Measurements from ENCODE around the gene HOXA5. TPM values are rescaled to one million over a fixed set of nuclear protein-coding genes. Genes with fewer than 3 reads are reported as not detected.

HOXA5 gene
- total RNA-seq, 1 donor from 2014 or later = 18.8 TPM

DNA sequence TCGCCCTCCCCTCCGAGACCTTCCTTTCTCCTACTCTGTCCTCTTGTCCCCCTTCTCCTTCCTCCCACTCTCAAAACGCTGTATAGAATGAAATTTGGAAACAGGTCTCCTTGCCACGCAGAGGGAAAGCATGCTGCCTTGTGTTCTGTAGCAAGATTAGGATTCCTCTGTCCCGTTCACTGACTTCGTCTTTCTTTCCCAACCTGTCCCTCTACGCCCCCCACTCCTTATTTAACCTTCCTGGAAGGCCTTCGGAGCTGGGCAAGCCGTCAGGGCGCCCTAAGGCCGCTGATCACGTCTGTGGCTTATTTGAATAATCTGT is 20.5 kb upstream of the HOXA5 start:
- H3K36me3 ChIP-seq (ENCODE audit: control insufficient read depth, insufficient read depth, low read length) = peaks cover 6% of the 10 kb centered on the region
- no peak for DNase-seq (ENCODE audit: low read depth)
- TF ChIP-seq, protein P1, sequence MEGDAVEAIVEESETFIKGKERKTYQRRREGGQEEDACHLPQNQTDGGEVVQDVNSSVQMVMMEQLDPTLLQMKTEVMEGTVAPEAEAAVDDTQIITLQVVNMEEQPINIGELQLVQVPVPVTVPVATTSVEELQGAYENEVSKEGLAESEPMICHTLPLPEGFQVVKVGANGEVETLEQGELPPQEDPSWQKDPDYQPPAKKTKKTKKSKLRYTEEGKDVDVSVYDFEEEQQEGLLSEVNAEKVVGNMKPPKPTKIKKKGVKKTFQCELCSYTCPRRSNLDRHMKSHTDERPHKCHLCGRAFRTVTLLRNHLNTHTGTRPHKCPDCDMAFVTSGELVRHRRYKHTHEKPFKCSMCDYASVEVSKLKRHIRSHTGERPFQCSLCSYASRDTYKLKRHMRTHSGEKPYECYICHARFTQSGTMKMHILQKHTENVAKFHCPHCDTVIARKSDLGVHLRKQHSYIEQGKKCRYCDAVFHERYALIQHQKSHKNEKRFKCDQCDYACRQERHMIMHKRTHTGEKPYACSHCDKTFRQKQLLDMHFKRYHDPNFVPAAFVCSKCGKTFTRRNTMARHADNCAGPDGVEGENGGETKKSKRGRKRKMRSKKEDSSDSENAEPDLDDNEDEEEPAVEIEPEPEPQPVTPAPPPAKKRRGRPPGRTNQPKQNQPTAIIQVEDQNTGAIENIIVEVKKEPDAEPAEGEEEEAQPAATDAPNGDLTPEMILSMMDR (IDR thresholded peaks at IDR 0.05; ENCODE audit: insufficient read depth, low read length, poor library complexity, severe bottlenecking) = no peak
- no peaks in the 10 kb centered on the region for H3K27me3 ChIP-seq (ENCODE audit: control insufficient read depth, insufficient read depth, low read length)
- H3K4me3 ChIP-seq (ENCODE audit: low read depth, low read length) = peak overlapping the region; percentile 72

DNA sequence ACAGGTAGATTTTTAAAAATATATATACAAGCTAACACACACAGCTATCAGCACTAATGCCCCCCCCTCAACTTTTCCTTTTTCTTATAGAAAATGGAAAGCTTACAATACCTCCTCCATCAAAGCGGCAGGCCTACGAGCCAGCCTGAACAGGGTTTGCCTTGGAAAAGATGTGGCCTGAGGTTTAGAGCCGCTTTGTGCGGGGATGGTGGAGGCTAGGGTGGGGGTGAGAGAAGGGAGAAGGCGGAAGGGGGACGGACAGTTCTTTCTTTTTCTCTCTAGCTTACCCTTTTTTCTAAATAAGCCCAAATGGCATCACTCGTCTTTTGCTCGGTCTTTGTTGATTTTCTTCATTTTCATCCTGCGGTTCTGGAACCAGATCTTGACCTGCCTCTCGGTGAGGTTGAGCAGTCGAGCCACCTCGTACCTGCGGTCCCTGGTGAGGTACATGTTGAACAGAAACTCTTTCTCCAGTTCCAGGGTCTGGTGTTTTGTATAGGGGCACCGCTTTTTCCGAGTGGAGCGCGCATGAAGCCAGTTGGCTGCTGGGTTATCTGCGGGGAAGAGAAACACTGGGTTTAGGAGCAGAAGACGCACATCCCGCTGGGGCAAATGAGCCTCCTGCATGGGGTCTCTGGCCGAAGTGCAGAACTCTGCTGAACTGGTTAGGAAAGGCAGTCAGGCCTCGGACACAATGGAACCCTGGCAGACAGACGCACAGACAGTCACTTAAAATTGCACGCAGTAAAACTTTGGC is 20.0 kb upstream of the HOXA5 start:
- no peak for DNase-seq (ENCODE audit: low read depth)
- Histone ChIP-seq H3K4me3 (ENCODE audit: low read depth, low read length) (peak overlapping the region; percentile 72), H3K27me3 (ENCODE audit: control insufficient read depth, insufficient read depth, low read length) (no peaks in the 10 kb centered on the region), H3K36me3 (ENCODE audit: control insufficient read depth, insufficient read depth, low read length) (peaks cover 4% of the 10 kb centered on the region)
- TF ChIP-seq, protein P1 (IDR thresholded peaks at IDR 0.05; ENCODE audit: insufficient read depth, low read length, poor library complexity, severe bottlenecking) = no peak

DNA sequence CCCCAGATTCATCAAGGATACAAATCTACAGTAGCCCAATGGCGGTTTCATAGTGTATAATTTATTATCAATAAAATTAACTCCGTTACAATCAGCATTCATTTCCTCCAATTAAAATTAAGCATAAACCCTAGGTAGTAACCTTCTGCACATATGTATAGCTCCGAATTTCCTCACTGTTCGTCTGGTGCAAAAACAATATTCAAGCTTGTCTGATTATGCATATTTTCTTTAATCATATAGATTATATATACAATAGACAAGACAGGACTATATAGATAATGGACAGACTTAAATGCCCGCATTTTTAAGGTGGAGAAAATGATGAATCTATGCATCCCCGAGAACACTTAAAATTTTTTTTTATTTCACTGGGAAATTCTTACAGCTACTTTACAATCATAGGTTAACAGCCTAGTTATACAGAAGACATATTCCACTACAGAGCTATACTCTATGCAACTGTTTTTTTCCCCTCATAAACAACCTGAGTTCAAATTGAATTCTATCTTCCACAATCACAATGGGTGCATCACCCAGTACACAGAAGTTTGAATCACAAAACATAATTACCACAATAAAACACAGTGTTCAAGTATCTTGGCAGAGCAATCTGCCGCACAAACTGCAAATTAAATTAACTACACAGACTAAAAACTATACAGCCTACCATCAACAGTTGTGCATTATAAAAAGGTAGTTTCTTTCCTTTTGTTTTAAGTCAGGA is 19.2 kb upstream of the HOXA5 start:
- Histone ChIP-seq H3K36me3 (ENCODE audit: control insufficient read depth, insufficient read depth, low read length) (peaks cover 4% of the 10 kb centered on the region), H3K4me3 (ENCODE audit: low read depth, low read length) (peak overlapping the region; percentile 72), H3K27me3 (ENCODE audit: control insufficient read depth, insufficient read depth, low read length) (no peaks in the 10 kb centered on the region)
- TF ChIP-seq, protein P1 (IDR thresholded peaks at IDR 0.05; ENCODE audit: insufficient read depth, low read length, poor library complexity, severe bottlenecking) = no peak
- no peak for DNase-seq (ENCODE audit: low read depth)

DNA sequence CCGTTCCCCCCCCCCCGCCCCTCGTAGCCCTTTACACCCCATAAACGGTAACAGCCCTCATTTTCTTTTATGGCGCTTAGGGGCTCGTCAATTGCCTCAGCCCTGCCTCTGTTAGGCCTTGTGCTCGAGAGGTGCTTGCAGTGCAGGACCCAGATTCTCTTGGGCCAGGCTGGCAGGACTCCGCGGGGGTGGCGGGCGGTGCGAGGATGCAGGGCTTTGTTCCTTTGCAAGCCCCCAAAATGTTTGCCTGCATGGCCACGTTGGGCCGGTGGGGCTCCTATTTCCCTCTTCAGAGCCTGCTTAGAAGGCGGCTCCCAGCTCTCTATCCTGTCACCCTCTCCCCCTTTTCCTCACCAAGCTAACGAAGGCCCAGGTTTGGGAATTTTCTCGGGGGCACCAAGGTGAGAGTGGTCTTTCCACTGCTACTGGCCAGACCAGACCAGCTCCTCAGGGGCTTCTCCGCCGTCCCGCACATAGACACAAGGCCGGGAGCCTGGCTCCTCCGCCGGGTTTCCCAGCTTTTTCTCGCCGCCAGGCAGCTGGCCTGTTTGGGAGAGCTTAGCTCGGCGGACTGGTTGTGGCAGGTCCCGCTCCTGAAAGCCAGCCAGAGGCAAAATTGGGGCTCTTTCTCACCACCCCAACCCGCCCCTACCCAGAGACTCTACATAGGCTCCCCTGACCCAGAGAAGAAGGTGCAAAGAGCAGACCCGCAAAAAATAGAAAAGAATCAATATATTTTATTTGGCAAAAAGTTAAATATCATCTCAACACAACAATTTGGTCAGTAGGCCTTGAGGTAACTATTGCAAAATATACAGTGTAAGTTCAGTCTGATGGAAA is 18.5 kb upstream of the HOXA5 start:
- TF ChIP-seq, protein P1 (IDR thresholded peaks at IDR 0.05; ENCODE audit: insufficient read depth, low read length, poor library complexity, severe bottlenecking) = no peak
- Histone ChIP-seq H3K4me3 (ENCODE audit: low read depth, low read length) (peak overlapping the region; percentile 72), H3K36me3 (ENCODE audit: control insufficient read depth, insufficient read depth, low read length) (peaks cover 4% of the 10 kb centered on the region), H3K27me3 (ENCODE audit: control insufficient read depth, insufficient read depth, low read length) (no peaks in the 10 kb centered on the region)
- DNase-seq (ENCODE audit: low read depth) = no peak

GRCh38 chr7:27161214-27161720 is 17.8 kb upstream of the HOXA5 start:
- peaks cover 4% of the 10 kb centered on the region for H3K36me3 ChIP-seq (ENCODE audit: control insufficient read depth, insufficient read depth, low read length)
- H3K27me3 ChIP-seq (ENCODE audit: control insufficient read depth, insufficient read depth, low read length) = no peaks in the 10 kb centered on the region
- TF ChIP-seq, protein P1 (IDR thresholded peaks at IDR 0.05; ENCODE audit: insufficient read depth, low read length, poor library complexity, severe bottlenecking) = no peak
- peak overlapping the region; percentile 72 for H3K4me3 ChIP-seq (ENCODE audit: low read depth, low read length)
- DNase-seq (ENCODE audit: low read depth) = no peak
